Purkinje cell (primary cell): Measurements from ENCODE around the gene CD300LB. TPM values are rescaled to one million over a fixed set of nuclear protein-coding genes. Genes with fewer than 3 reads are reported as not detected.

Experiments
- polyA plus RNA-seq: library from polyadenylated mRNA; unstranded; fragments of >200 nt; fragmentation: Nextera tagmentation; gene quantifications from 2 replicates; pipeline ENCODE4 v1.2.1, GENCODE V29; 2014

Gene CD300LB
- not detected in 2 replicates for polyA plus RNA-seq

GRCh38 chr17:74531231-74531761, at the start of gene CD300LB:
TSS of gene CD300LB (minus strand) at chr17:74531475. CDS start at chr17:74531350, 125 bp downstream.

GRCh38 chr17:74567397-74567796, 36.1 kb upstream of the CD300LB start, which contains the start of gene CD300H:
TSS of gene CD300H (minus strand) at chr17:74567509.

DNA sequence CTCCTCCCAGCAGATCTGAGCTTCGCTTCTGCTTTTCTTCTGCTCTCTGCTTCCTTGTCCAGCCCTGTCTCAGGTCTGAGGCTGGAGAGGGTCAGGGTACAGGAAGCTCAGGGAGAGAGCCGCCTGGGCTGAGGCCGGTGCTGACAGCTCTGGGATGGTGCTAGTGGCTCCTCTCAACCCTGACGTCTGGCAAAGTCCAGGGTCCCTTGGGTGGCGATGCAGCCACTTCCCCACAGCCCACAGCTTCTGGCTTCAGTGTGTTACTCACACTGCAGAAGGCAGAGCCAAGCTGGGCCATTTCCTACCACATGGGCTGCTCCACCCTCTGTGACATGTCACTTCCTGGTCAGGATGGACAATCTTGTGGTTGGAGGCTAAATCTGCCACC, 14.6 kb upstream of the CD300LB start, which contains the start of gene CD300C:
TSS of gene CD300C (minus strand) at position 273 of the 388 bp plus-strand sequence. CDS start 333 bp downstream, outside the sequence.

Other genes starting within 250 kb of the CD300LB start
- not detected in 2 replicates for gene KIF19, start 205.2 kb downstream of the CD300LB start, polyA plus RNA-seq
- gene BTBD17, start 169.6 kb downstream of the CD300LB start, polyA plus RNA-seq = 1.0 and 2.3 TPM in 2 replicates
- gene GPR142, start 164.0 kb downstream of the CD300LB start, polyA plus RNA-seq = not detected in 2 replicates
- gene GPRC5C, start 99.4 kb downstream of the CD300LB start, polyA plus RNA-seq = 2.0 and 2.9 TPM in 2 replicates
- gene CD300A, start 64.8 kb downstream of the CD300LB start, polyA plus RNA-seq = not detected in 2 replicates
- not detected in 2 replicates for gene CD300C, start 14.6 kb upstream of the CD300LB start, polyA plus RNA-seq
- gene CD300H, start 36.0 kb upstream of the CD300LB start, polyA plus RNA-seq = not detected in 2 replicates
- not detected in 2 replicates for gene CD300LD, start 60.8 kb upstream of the CD300LB start, polyA plus RNA-seq
- not detected in 2 replicates for gene CD300E, start 92.3 kb upstream of the CD300LB start, polyA plus RNA-seq
- not detected in 2 replicates for gene CD300LF, start 181.4 kb upstream of the CD300LB start, polyA plus RNA-seq
- 0.57 TPM in 1 of 2 replicates, not detected in the other for gene RAB37, start 205.8 kb upstream of the CD300LB start, polyA plus RNA-seq
- 4.9 and 9.5 TPM in 2 replicates for gene NHERF1, start 217.2 kb upstream of the CD300LB start, polyA plus RNA-seq
- gene NAT9, start 244.9 kb upstream of the CD300LB start, polyA plus RNA-seq = 6.0 and 6.2 TPM in 2 replicates